Epithelial cell of proximal tubule (primary cell): ENCODE data around the gene CCDC92B. TPM values are rescaled to one million over a fixed set of nuclear protein-coding genes. Genes with fewer than 3 reads are reported as not detected.

Experiments used
- DNase-seq: peaks from one replicate; pipeline ENCODE4 v3.0.0-alpha.2; 2011; ENCODE audit warnings: low read depth
- H3K4me3 ChIP-seq: 2 replicates; pipeline ENCODE4 v1.5.1; 2011; ENCODE audit warnings: low read depth, mild to moderate bottlenecking, low read length
- CTCF ChIP-seq: conservative IDR thresholded peaks from 2 replicates; pipeline ENCODE4 v1.5.1; 2012; ENCODE audit warnings: low read depth, mild to moderate bottlenecking, low read length
- total RNA-seq: library from RNA; depleted of rRNA; stranded (reverse); fragments of >200 nt; gene quantifications from 2 replicates; pipeline ENCODE4 v1.2.3, GENCODE V29; 2015

Gene CCDC92B
- total RNA-seq, 1 donor from 2014 or later = 0.06 TPM

- no peak for DNase-seq
- no peak for TF ChIP-seq CTCF
Observed at GRCh38 chr17:2777242-2777867, 27.9 kb upstream of the CCDC92B start.

GRCh38 chr17:2776589-2777241 is 27.3 kb upstream of the CCDC92B start:
- no peak overlapping the region for H3K4me3 ChIP-seq
- no peak for DNase-seq
- no peak for TF ChIP-seq CTCF

More at GRCh38 chr17:2777242-2777867, 27.9 kb upstream of the CCDC92B start:
- no peak overlapping the region for H3K4me3 ChIP-seq

DNA sequence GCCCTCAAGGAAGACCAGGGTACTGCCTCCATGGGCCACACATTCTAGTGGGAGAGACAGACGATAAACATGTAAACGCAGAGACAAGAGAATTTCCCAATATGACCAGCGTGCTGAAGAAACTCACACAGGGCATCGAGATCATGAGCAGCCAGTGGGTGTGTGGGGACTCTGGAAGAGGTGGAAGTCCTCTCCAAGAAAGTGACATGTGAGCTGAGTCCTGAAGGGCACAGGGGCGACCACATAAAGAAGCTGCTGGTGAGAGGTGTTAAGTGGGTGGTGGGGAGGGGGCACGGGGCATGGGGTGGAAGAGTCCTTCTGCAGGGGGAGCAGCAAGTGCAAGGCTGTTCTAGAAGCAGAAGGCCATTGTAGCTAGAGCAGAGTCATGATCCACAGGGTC is 25.8 kb upstream of the CCDC92B start:
- DNase-seq = no peak
- H3K4me3 ChIP-seq = no peak overlapping the region
- TF ChIP-seq CTCF = no peak

- TF ChIP-seq CTCF = no peak
- DNase-seq = no peak
- no peak overlapping the region for H3K4me3 ChIP-seq
Observed at GRCh38 chr17:2770129-2770528, 20.7 kb upstream of the CCDC92B start.

- no peak overlapping the region for H3K4me3 ChIP-seq
- TF ChIP-seq CTCF = no peak
- no peak for DNase-seq
Observed at GRCh38 chr17:2758870-2759269, 9.4 kb upstream of the CCDC92B start.

DNA sequence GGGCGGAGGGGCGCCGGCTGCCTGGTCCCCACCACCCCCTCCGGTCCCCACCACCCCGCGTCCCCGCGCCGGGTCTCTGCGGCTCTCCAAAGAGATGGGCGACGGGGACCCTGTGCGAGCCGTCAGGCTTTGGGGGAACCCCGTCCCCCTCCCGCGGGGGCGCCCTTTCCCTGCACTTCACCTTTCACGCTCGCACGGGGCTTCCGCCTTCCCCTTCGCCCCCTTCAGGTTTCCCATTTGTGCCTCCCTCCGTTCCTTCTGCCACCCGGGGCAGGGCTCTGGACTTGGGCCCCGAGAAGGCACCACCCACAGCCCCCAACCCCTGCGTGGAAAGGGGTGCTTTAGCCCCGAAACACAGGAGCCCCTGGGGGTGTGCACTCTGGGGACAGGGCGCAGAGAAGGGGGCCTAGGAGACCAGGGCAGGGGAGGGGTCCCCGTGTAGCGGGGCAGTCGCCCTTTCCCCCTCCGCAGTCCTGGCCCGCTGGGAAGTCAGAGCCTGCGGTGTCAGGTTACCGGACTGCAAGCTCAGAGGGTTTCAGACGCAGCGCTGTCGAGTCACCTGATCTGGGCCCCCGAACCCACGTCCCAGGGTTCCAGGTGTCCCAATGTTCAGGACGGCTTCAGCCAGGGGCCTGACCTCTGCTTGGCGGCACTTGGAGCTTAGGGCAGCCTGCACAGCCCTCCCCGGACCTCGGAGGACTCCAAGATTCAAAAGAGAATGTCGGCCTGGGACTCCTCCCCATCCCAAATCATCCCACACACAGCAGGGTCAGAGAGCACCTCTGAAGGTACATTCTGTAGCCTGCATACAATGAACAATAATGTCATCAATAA is 6.7 kb upstream of the CCDC92B start:
- DNase-seq = no peak
- no peak for TF ChIP-seq CTCF
- H3K4me3 ChIP-seq = no peak overlapping the region
